ENCODE measurements around the gene GIT1.

DNA sequence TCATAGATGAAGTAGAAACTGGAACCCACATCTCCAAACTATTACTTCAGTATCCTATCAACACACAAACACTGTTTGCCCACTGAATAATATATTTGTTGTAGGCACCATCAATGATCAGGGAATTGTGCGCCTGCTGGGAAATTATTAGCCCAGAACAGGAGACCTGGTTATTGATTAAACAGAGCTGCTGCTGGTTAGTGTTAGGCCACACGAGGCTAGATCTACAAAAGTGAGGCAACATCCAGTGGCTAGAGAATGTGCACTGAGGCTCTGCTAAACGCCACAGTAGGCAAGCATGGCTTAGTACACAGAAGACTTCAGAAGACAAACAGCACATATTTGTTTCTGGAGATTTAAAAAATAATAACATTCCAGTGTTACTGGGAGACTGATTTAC, 33.6 kb downstream of the GIT1 start:
- TF ChIP-seq CTCF (IDR thresholded peaks at IDR 0.05) (no peak), POLR2A (IDR thresholded peaks at IDR 0.05) (no peak)

Measured in adrenal gland (tissue), 5 donors.